HG03354 (cell line): Measurements from ENCODE around the gene OR5D16.
"Not testable (repeated sequence)": the region's sequence is repeated elsewhere in the genome, so short reads cannot be mapped to it uniquely, and the experiment has no call there.

Experiments
- ATAC-seq: cut with Tn5 transposase; IDR thresholded peaks from one replicate; pipeline ENCODE4 v1.9.1; 2021; ENCODE audit warnings: mild to moderate bottlenecking; ENCODE audit not compliant: unreplicated experiment, poor library complexity, severe bottlenecking

The OR5D16 gene

DNA sequence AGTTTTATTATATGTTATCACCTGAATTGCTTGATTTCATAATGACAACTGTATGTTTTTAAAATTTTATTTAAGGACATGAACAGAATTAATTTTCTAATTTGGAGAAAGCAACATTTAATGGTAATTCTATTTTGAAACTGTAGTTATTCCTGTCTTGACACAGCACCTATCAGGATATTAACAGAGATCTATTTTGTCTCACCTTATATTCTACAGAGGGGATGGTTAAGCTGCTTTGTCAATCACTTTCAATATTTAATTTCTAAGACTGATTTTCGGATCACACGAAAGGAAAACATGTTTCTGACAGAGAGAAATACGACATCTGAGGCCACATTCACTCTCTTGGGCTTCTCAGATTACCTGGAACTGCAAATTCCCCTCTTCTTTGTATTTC is at the start of gene OR5D16:
TSS of gene OR5D16 (plus strand) at position 301 of the 400 bp plus-strand sequence. CDS start at position 301, 0 bp downstream.
- no peak for ATAC-seq

GRCh38 chr11:55791606-55792005 is 46.9 kb upstream of the OR5D16 start:
- ATAC-seq: no peak

- ATAC-seq: no peak
Observed at GRCh38 chr11:55793321-55793720, 45.2 kb upstream of the OR5D16 start.

GRCh38 chr11:55795256-55795655 is 43.3 kb upstream of the OR5D16 start, which contains the start of gene OR5D14:
Gene OR5D14 (plus strand): TSS chr11:55795556. CDS start chr11:55795556, 0 bp downstream.
- no peak for ATAC-seq

- ATAC-seq: no peak
Observed at GRCh38 chr11:55806248-55806647, 32.3 kb upstream of the OR5D16 start.

GRCh38 chr11:55811067-55811466 is 27.5 kb upstream of the OR5D16 start, which contains the start of gene OR5L1:
Gene OR5L1 (plus strand): TSS chr11:55811367. CDS start chr11:55811467, 100 bp downstream.
- ATAC-seq: no peak

GRCh38 chr11:55819330-55819729 is 19.2 kb upstream of the OR5D16 start, which contains the start of gene OR5D18:
Gene OR5D18 (plus strand): TSS chr11:55819630. CDS start chr11:55819630, 0 bp downstream.
- no peak for ATAC-seq

- ATAC-seq: no peak
Observed at GRCh38 chr11:55826919-55827318, 11.6 kb upstream of the OR5D16 start, which contains the start of gene OR5L2. Gene OR5L2 (plus strand): TSS chr11:55827219. CDS start chr11:55827219, 0 bp downstream.

- no peak for ATAC-seq
Observed at GRCh38 chr11:55847453-55847852, 8.9 kb downstream of the OR5D16 start.

- ATAC-seq: no peak
Observed at GRCh38 chr11:55849037-55849436, 10.5 kb downstream of the OR5D16 start.

- no peak for ATAC-seq
Observed at GRCh38 chr11:55852141-55852540, 13.6 kb downstream of the OR5D16 start.

DNA sequence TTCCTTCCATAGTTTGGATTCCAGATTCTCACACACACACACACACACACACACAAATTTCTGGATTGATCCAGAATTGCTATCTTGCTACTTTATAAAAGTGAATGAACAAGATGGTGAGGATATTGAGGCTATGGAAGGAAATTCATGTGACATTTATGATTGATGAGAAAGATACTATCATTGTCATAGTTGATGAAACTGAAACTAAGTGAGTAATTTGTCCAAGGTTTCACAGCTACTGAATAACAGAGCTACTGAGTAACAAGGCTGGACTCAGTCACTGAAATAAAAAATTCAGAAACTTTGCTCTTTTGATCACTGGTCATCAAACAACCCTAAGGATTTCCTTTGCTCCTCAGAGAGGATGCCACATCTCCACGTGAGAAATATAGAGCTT is 16.2 kb downstream of the OR5D16 start:
- ATAC-seq: peak; percentile 48

DNA sequence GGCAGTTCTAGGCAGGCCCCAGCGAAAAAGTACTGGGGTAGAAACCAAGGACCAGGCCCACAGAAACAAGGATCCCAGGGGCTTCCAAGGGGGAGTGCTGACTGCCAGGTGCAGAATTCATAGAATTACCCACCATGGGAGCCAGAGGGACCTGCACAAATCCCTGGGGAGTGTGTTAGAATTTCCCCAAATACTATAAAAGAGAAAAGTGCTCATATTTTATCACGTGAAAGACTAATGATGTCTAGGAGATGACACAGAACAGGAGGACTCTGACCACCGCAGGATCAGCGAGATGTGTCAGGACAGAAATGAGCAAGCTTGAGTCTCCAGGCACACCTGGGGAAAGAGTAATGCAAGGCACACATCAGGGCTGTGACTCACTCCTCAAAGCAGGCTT is 28.8 kb downstream of the OR5D16 start:
- ATAC-seq: not testable (repeated sequence)

- ATAC-seq: not testable (repeated sequence)
Observed at GRCh38 chr11:55872731-55873130, 34.2 kb downstream of the OR5D16 start.

- not testable (repeated sequence) for ATAC-seq
Observed at GRCh38 chr11:55873146-55873545, 34.6 kb downstream of the OR5D16 start.

GRCh38 chr11:55882997-55883396 is 44.4 kb downstream of the OR5D16 start, which contains the start of gene TRIM51:
Gene TRIM51 (plus strand): TSS chr11:55883297. CDS start chr11:55885429, 2,132 bp downstream.
- not testable (repeated sequence) for ATAC-seq

DNA sequence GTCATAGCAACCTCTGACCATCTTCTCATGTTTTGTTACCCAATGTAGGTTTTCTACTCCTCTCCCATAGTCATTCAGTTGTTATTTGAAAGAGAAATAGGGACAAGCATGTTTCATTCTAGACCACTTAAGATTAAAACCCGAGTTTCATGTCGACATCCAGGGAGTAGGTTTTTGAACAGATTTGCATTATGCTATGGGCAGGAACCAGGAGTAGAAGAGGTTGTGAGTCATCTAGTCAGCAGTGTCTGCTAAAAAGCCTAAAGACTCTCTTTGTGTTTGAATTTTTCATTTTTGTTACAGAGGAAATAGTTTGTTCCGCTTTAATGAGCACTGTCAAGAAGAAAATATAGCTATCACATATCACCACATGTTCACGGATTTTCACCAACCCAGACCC is 46.4 kb downstream of the OR5D16 start:
- not testable (repeated sequence) for ATAC-seq

GRCh38 chr11:55885481-55885880 is 46.9 kb downstream of the OR5D16 start:
- ATAC-seq: not testable (repeated sequence)
